GM18870 (cell line): Measurements from ENCODE around the gene TCF7L1.
"Not testable (repeated sequence)": the region's sequence is repeated elsewhere in the genome, so short reads cannot be mapped to it uniquely, and the experiment has no call there.

Experiments
- ATAC-seq: cut with Tn5 transposase; IDR thresholded peaks from one replicate; pipeline ENCODE4 v1.9.1; 2021; ENCODE audit warnings: moderate library complexity; ENCODE audit not compliant: unreplicated experiment

The TCF7L1 gene, protein sequence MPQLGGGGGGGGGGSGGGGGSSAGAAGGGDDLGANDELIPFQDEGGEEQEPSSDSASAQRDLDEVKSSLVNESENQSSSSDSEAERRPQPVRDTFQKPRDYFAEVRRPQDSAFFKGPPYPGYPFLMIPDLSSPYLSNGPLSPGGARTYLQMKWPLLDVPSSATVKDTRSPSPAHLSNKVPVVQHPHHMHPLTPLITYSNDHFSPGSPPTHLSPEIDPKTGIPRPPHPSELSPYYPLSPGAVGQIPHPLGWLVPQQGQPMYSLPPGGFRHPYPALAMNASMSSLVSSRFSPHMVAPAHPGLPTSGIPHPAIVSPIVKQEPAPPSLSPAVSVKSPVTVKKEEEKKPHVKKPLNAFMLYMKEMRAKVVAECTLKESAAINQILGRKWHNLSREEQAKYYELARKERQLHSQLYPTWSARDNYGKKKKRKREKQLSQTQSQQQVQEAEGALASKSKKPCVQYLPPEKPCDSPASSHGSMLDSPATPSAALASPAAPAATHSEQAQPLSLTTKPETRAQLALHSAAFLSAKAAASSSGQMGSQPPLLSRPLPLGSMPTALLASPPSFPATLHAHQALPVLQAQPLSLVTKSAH

DNA sequence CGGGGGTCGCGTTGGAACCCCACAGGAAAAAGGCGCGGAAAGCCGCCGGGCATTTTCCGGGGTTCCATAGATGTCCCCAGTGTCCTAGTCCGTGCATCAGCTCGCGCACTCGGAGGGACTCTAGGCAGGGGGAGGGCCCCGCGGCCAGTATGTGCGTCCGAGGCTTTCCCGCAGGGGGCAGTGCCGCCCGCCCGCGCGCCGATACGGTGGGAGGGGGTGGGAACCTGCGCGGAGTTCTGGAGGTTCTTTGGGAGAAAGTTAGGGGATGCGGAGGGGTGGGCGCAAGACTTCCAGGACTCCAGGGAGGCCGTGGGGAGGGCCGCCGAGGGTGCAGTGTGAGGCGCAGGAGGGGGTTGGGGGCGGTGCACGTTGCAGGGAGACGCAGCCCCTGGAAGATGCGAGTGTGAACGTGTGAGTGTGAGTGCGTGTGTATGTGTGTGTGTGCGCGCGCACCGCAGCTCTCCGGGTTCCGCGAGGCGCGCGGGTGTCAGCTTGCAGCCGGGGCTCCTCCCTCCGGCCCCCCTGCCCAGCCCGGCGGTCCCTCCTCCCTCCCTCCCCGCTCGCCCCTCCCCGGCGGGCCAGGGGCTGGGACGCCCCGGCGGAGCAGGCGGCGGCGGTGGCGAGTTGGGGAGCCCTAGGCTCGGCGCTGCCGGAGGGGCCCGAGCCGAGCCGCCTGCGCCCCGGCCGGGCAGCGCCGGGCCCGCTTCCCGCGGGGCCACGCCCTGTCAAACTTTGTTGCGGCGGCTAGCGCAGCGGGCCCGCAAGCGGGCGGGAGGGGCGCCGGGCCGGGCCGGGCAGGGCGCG lies at the start of gene TCF7L1:
TSS of gene TCF7L1 (plus strand) at position 559 of the 804 bp plus-strand sequence. CDS start 293 bp downstream, outside the sequence.
- no peak for ATAC-seq

DNA sequence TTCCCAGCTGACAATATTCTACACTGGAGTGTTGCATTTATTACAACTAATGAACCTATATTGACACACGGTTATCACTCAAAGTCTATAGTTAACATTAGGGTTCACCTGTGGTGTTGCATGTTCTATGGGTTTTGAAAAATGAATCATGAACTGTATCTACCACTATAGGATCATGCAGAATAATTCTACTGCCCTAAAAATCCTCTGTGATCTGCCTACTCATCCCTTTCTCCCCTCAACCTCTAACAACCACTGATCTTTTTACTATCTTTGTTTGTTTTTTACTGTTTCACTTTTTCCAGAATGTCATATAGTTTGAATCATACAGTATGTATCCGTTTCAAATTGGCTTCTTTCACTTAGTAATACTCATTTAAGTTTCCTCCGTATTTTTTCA lies 47.6 kb upstream of the TCF7L1 start:
- no peak for ATAC-seq

DNA sequence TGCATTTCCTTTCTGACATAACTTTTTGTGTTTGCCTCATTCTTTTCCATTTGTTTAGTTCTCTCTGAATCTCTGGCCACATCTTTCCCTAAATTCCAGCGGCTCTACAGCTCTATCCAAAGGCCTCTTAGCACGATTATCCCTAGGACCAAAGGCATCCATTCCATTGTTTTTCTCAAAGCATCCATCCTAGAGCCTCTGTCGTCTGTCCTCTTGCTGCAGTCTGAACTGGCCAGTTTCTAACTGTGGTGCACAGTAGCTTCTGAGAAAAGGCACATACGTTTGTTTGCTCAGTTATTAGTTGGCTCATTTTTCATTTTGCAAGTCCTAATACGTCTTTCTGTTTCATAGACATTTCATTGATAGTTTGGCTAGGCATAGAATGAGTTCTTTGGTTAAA lies 45.7 kb upstream of the TCF7L1 start:
- ATAC-seq: no peak

DNA sequence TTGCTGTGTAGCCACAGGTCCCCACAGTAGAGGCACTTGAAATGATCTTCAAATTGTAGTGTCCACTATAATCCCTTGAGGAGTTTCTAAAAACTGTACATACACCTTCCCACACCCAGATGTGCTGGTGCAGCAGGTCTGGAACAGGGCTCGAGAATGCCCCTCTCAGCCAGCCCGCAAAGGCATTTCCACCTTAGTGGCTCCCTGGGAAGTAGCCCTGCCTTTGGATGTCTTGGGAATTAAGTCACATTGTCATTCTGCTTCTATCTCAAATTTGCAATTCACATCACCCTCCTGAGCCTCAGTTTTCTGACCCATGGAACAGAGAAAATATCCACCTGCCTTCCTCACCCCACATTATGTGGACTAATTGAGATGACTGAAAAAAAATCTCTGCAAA lies 44.3 kb upstream of the TCF7L1 start:
- no peak for ATAC-seq

DNA sequence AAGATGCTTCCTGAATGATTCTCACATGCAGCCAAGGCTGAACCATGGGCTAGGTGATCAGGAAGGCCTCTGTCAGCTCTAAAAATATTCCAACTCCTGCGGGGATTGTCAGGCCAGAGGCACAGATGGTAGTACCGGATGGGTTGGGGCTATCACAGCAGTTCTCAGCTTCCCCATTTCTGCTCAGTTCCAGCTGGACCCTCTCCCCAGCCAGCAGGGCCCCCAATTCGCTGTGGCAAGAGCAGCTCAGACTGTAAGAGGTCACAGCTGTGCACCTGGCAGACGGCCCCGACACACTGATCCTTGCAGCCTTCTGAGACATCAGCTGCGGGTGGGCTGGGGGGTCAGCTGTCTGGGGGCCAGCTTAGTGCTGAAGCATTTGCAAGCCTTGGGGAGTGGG lies 43.6 kb upstream of the TCF7L1 start:
- ATAC-seq: no peak

DNA sequence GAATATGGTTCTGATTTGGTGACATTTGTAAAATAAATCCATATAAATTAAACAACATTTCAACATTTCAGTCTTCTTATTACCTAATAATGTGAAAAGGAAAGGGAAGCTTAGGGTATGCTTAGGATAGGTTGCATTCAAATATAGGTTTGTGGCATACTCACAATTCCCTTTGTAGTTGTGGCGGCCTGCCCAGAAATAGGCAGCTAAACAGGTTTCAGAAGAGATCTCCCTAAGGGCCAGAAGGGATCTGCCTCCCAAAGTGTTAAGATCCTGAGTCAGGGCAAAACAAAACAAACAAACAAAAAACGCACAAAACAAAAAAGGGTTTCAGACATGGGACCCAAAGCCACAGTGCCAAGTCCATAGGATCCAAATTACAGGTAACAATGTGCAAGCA lies 41.4 kb upstream of the TCF7L1 start:
- ATAC-seq: no peak

DNA sequence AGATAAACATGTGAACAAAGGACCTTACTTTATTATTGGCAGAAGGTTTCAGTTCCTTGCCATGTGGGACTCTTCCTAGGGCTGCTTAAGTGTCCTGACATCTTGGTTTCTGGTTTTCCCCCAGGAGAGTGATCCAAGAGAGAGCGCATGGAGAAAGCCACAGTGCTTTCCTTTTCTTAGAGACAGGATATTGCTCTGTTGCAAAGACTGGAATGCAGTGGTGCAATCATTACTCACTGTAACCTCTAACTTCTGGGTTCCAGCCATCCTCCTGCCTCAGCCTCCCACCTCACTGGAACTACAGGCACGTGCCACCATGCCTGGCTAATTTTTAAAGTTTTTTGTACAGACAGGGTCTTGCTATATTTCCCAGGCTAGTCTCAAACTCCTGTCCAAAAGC lies 38.1 kb upstream of the TCF7L1 start:
- no peak for ATAC-seq

DNA sequence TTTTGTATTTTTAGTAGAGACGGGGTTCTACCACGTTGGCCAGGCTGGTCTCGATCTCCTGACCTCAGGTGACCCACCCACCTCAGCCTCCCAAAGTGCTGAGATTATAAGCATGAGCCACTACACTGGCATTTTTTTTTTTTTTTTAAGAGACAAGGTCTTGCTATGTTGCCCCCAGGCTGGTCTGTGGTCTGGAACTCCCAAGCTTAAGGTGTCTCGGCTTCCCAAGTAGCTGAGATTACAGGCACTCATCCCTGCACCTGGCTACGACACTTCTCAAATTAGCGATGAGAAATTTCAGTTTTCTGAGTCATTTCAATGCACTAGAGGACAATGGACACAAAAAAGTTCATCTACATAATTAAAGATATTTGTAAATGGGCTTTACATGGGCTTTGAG lies 36.6 kb upstream of the TCF7L1 start:
- ATAC-seq: no peak

DNA sequence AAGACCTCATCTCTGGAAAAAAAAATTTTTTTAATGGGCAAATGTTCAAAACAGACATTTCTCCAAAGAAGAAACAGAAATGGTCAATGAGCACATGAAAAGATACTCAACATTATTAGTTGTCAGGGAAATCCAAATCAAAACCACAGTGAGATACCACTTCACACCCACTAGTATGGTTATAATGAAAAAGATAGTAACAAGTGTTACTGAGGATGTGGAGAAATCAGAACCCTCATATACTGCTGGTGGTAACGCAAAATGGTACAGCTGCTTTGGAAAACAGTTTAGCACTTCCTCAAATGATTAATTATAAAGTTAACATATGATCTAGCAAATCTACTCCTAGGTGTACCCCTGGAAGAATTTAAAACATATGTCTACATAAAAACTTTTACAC lies 29.0 kb upstream of the TCF7L1 start:
- no peak for ATAC-seq

DNA sequence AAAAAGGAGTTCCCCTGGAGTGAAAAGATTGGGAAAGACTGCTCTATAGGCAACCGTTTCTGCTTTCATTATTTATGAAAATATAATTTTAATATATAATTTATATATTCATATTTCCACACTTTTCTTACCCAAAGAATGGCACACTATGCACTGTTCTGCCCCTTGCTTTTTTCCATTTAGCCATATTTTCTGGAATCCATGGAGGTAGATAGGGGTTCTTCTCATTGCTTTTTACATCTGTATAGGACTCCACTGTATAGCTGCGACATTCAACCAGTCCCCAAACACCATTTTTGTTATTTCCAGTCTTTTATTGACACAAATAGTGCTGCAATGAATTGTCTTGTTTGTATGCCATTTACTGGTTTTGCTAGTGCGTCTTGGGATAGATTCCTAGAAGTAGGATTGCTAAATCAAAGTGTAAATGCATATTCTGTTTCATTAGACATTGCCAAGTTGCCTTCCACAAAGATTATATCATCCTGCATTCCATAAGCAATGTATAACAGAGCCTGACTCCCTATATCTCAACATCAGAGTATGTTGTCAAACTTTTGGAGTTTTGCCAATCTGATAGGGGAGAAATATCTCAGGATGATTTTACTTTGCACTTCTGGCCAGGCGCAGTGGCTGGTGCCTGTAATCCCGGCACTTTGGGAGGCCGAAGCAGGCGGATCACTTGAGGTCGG lies 26.6 kb upstream of the TCF7L1 start:
- no peak for ATAC-seq

DNA sequence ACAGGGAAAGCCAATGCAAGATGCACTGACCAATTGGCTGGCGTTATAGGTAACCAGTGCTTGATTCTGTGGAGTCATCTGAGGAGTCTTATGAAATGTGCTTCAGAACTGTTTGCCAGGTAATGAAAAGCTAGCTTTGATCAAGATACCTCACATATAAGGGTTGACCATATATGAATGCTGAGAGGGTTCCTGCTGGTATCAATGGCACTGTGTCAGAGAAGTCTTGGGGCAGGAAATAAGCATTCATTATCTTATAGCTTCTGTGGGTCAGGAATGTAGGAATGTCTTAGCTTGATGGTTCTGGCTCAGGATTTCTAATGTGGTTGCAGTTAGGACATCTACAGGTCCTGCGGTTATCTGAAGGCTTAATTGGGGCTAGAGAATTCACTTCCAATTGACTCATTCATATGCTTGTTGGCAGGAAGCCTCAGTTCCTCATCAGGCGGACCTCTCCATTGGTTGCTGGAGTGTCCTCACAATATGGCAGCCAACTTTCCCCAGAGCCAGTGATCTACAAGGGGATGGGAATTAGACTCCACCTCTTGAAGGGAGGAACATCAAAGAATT lies 22.1 kb upstream of the TCF7L1 start:
- ATAC-seq: no peak

DNA sequence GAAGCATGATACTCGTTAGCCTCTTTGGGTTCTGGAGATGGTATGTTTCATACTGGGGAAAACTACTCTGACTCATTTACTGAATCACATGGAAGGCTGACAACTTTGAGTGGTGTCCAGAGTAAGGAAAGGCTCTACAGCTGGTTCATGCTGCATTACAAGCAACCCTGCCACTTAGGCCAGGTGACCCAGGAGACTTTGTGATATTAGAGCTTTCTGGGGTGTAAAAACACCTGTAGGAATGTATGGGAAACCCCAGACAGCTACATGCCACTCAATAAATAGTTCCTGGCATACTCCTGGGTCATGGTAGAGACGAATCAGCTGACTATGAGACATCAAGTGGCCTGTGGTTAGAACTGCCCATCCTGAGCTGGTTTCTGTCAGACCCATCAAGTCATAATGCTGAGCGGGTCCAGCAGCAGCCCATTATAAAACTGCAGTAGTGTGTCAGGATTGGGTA lies 21.3 kb upstream of the TCF7L1 start:
- no peak for ATAC-seq

DNA sequence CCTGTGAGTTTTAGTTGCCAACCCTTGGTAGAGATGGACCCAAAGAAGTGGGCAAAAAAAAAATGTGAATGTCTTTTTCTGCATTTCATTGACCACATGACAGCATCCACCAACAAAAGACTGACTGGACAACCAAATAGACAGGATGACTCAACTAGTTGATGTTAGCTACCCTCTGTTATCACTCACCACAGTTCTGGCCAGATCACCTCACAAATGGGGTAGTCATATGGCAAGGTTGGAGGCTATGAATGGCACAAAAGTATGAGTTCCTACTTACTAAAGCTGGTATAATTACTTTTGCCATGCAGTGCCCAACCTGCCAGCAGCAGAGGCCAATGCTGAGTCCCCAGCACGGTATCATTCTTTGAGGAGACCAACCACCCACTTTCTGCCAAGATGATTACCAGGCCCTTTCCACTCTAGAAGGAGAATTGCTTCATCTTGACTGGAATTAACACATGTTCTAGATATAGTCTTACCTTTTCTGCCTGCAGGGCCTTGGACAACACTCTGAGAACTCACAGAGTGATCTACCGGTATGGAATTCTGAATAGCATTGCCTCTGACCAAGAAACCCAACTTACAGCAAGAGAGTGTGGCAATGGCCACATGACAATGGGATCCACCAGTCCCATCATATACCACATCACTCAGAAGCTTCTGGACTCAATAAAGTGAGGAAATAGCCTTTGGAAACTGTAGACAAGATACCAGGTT lies 20.1 kb upstream of the TCF7L1 start:
- ATAC-seq: no peak

DNA sequence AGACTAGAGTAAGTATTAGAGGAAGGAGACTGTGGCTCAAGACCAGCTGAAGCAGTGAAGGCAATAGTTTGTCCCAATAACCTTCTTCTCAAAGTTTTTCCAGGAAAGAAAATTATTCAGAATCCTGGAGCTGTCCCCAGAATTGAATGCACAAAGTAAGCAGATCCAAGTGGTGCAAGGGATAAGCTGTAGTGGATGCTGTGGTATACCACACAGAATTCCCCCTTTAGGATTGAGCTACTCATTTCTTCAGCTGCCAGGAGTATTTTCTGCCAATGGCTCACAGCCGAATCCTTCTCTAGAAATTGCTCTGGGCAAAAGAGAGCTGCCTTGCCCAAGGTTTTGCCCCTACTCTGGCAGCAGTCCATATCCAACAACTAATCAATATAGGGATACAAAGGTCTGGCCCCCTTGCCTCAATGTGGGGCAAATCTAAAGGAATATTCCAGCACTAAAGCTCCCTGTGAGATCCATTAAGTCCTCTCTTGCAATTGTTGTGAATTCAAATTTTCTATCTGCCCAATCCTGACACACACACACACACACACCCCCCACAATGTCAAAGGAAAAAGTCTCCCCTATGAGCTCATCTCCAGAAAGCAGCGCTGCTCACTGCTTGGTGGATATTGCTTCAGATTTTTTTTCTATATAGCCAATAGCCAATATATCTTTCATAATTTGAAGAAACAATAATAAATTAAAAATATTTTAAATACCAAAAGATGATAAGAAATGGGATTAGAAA lies 18.4 kb upstream of the TCF7L1 start:
- no peak for ATAC-seq

DNA sequence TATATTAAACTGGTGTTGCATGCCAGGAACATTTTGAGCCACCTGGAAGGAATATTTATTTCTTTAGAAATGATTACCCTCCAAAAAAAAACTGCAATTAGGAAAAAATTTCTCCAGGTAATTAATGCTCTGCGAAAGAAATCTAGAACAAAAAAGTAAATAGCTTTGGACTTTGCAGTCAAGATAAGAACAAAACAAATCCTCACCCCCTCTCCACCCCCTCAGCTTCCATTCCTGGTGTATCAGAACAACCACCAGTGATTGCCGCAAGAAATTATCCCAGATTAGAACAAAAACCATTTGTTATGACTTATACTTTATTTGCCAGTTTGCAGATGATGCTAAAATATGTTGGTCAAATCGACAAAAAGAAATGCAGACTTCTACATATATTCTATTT lies 17.0 kb upstream of the TCF7L1 start:
- no peak for ATAC-seq

DNA sequence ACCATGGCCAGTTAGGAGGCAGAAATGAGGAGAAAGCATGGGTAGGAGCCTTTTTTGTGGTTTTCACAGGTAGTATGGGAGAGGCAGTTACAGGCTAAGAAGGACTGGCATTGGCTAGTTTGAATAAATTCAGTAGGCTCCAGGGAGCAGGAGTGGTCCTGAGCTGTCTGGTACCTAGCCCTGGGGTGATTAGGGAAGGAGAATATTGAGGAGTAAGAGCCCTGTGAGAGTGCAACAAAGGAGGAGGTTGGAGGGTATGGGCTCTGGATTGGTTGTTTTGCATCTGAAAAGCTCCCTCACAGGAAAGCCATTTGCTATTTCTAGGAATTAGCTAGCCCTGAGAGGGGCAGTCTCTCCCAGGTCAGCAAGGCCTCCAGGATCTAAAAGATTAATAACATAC lies 13.3 kb upstream of the TCF7L1 start:
- no peak for ATAC-seq

DNA sequence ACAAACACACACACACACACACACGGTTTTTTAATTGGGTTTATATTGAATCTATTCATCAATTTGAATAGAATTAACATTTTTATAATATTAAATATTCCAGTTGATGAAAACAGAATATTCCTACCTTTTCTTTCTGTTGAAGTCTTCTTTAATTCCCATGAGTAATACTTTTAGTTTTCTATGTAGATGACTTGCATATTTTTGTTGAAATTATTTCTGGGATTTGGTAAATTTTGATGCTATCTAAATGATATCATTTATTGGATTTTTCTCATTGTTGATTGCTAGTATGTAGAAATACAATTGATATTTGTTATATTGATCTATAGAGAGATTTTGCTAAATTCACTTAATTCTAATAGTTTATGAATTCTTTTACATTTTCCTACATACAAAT lies 12.8 kb upstream of the TCF7L1 start:
- no peak for ATAC-seq

DNA sequence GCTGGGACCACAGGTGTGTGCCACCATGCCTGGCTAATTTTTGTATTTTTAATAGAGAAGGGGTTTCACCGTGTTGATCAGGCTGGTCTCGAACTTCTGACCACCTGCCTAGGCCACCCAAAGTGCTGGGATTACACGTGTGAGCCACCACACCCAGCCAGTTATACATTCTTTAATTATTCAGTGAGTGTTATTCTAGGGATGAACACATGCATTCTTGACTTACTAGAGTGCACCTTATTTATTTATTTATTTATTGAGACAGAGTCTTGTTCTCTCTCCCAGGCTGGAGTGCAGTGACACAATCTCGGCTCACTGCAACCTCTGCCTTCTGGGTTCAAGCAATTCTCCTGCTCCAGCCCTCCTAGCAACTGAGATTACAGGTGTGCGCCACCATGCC lies 6.7 kb upstream of the TCF7L1 start:
- not testable (repeated sequence) for ATAC-seq

DNA sequence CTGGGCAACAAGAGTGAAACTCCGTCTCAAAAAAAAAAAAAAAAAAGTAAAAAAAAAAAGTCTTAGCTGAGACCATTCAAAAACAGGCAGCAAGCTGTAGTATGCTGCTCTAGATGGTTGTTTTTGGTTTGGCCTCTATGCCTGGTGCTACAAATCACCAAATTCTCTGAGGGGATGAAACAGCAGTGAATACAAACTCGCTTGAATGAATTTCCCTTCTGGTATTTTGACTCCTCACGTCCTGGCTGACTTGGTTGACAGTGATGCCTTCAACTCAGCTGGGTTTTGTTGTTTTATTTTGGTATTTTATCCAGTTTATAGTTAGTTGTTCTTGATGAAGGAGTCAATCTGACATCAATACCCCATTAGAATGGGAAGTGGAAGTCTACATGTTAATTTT lies 3.3 kb upstream of the TCF7L1 start:
- ATAC-seq: no peak

DNA sequence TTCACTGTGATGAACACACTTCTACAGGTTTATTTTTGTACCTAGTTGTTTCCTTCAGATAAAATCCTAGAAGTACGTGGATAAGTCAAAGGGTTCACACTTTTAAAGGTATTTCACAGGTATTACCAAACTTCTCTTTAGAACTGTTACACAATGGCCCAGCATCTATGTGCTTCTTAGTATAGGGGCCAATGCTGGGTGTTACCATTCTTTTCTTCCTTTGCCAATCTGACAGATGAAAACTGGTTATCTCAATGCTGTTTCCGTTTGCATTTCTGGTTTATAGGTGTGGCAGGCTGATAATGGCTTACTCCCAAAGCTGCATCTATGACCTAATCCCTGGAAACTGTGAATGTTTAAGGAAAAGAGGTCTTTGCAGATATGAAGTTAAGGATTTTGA lies 2.8 kb upstream of the TCF7L1 start:
- no peak for ATAC-seq
